ENCODE results near the gene DNAJB7.

- TF ChIP-seq CTCF (IDR thresholded peaks at IDR 0.05) (no peak), EZH2 (IDR thresholded peaks at IDR 0.05; ENCODE audit: borderline replicate concordance, insufficient read depth, low read depth, low read length, poor library complexity, severe bottlenecking) (no peak)
Observed at GRCh38 chr22:40853333-40853732, 8.6 kb downstream of the DNAJB7 start.

All from B cell (primary cell).